DMS53 treated with DMSO at 0.1 percent for 48 hours (cell line): ENCODE results near the gene PCK2.
"Not testable (repeated sequence)": the region's sequence is repeated elsewhere in the genome, so short reads cannot be mapped to it uniquely, and the experiment has no call there.

ENCODE experiments used
- DNase-seq: peaks from one replicate; lab custom pipeline; 2025; ENCODE audit not compliant: unreplicated experiment; lab: John Stamatoyannopoulos, UW

Gene PCK2

DNA sequence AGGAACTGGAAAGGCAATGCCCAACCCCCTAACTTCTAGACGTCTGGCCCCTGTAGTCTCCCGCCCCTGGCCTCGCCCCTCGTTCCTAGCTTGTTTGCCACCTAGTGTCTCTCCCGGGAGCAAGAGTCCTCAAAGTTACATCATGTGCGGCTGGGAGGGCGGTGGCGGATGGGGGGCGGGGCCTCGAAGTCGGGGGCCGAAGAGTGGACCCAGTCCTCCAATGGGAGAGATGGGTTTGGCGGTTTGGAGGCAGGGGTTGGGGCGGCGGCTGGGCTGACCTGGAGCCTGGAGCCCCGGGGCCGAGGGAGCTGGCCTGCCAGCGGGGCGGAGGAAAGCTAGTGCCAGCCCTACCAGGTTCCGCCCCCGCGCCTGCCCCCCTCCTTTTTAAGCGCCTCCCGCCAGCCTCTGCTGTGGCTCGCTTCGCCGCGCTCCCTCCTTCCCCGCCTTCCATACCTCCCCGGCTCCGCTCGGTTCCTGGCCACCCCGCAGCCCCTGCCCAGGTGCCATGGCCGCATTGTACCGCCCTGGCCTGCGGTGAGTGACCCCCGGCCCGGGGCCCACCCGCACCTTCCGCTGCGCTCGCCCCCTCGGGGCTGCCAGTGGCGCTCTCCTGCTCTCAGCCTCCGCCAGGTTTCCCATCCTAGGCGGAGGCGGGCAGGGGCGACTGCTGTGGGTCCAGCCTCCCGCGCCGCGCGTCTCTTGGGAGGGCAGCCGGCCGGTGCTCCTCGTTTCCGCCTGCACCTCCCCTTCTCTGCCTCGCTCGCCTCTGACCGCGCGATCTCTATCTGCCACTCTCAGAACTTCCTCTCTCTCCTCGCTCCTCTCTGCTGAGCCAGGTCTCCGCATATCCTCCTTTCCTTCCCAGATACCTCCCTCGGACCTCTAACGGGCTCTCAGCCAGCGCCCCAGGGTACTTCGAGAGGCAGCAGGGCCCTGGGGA lies at the start of gene PCK2:
Gene PCK2, plus strand, starts transcription at position 411 of the 940 bp plus-strand sequence. Its CDS starts 95 bp downstream, at position 506.
- peak; percentile 67 for DNase-seq

- not testable (repeated sequence) for DNase-seq
Measured at GRCh38 chr14:24049002-24049401, 45.1 kb upstream of the PCK2 start.

- DNase-seq: not testable (repeated sequence)
Measured at GRCh38 chr14:24050753-24051152, 43.4 kb upstream of the PCK2 start.

GRCh38 chr14:24051176-24051788 lies 42.8 kb upstream of the PCK2 start:
- no peak for DNase-seq

- peak; percentile 45 for DNase-seq
Measured at GRCh38 chr14:24051789-24052655, 42.1 kb upstream of the PCK2 start, which contains the start of gene CARMIL3. Gene CARMIL3 (plus strand): TSS chr14:24052009. CDS start chr14:24052154, 145 bp downstream.

- DNase-seq: no peak
Measured at GRCh38 chr14:24052656-24053547, 41.2 kb upstream of the PCK2 start.

GRCh38 chr14:24053548-24054323 lies 40.4 kb upstream of the PCK2 start:
- no peak for DNase-seq

DNA sequence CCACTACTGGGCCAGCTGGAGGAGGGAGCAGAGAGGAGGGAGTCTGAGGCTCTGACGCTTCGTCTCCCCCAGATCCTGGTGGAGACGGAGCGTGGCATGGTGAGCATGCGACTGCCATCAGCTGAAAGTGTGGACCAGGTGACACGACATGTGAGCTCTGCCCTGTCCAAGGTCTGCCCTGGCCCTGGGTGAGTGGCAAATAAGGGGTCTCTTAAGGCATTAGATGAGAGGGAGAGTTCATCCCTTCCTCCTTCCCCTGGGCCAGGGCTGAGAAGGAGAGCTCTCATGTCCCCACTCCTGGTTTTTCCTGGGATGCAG lies 39.8 kb upstream of the PCK2 start:
- DNase-seq: no peak

DNA sequence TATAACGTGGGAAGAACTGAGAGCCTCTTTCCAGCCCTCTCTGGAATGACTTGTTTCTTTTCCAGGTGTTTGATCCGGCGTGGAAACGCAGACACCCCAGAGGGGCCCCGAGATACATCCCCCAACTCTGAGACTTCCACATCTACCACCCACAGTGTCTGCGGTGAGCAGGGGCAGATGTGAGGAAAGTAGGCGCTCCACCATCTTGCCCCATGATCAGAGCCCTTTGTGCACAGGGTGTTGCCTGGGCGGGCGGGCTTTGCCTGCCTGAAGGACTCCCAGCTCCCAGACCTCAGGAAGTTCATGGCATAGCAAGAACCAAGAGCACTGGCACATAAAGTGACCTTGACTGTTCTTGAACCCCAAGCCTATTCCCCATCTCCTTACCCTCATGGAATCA lies 39.5 kb upstream of the PCK2 start:
- DNase-seq: no peak

GRCh38 chr14:24055971-24056799 lies 37.9 kb upstream of the PCK2 start:
- no peak for DNase-seq

DNA sequence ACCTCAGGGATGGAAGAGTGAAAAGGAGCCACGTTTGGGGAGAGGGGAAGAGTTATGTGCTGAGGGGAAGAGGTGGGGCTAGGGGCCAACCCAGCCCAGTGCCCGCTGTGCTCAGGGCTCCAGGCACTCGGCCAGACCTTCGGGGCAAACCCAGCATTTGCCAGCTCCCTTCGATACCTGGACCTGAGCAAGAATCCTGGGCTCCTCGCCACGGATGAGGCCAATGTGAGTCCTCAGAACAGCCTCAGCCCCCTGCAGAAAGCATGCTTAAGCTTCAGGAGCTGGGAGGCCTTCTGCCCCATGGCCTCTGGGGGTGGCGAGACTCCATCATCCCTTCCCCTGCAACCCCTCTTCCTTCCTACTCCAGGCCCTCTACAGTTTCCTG lies 37.3 kb upstream of the PCK2 start:
- DNase-seq: no peak

DNA sequence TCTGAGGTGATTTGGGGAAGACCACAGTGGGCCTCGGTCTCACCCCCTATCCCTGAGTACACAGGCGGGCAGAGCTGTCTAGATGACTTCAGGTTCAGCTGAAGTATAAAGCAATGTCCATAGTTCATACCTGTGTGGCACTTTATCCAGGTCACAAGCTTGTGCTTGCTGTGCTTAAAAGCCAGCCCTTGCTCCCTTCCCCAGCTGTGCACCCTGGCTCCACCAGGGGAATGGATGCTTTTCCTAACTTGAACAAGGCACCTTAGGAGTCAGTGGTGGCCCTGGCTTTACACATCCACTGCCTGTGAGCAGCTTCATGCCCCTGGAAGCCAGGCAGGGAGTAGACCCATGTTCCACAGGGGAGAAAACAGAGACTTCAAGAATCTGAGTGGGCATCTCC lies 36.8 kb upstream of the PCK2 start:
- DNase-seq: no peak

DNA sequence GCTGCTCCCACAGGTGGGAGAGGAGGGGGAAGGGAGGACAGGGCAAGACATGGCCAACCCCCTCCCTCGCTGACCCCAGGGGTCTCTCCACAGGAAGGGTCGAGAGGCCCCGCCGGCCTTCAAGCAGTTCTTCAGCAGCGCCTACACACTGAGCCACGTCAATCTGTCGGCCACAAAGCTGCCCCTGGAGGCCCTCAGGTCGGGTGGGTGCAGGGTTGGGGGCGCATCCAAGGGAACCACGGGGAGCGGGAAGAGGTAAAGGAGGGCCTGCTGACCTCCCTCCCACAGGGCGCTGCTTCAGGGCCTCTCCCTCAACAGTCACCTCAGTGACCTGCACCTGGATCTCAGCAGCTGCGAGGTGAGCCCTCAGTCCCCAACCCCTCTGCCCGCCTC lies 36.2 kb upstream of the PCK2 start:
- DNase-seq: no peak

DNA sequence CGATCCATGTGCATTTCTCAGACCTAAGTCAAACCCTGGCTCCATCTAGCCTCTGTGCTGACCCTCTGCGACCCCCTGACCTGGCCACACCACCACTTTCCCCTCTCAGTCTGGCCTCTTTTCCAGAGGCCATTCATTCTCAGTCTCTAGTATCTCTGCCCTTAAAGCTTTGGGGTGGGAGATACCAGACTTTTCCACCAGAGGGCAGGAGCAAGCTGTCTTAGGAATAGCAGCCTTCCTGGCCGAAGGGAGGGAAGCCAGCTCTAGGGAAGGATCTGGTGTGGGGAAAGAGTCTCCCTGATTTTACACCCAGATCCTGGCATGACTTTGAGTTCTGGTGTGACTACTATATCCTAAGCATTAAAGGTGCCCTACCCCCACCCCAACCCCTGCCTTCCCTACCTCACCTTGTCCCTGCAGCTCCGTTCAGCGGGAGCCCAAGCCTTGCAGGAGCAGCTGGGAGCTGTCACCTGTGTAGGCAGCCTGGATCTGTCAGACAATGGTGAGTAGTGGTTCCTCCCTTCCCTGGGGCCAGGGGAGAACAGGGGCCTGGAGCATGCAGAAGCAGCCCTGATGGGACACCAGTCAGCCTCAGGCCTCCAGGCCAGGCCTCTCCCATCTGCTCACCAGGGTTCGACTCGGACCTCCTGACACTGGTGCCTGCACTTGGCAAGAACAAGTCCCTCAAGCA lies 35.7 kb upstream of the PCK2 start:
- peak; percentile 39 for DNase-seq

GRCh38 chr14:24058951-24059475 lies 35.1 kb upstream of the PCK2 start:
- DNase-seq: no peak

GRCh38 chr14:24059841-24060388 lies 34.2 kb upstream of the PCK2 start:
- no peak for DNase-seq

DNA sequence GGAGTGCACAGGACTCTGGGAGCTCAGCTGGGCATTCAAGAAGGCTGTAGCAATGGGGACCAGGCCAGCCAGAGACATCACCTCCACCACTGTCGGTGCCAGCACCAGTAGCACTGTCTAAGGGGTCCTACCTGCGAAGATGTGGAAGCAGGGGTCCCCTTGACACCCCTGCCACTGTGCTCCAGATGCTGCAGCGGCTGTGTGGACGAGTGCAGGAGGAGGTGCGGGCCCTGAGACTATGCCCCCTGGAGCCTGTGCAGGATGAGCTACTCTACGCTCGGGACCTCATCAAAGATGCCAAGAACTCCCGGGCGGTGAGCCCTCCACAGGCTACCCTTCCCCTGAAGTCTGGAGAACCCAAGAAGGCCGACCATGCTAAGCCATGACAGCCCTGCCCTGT lies 33.7 kb upstream of the PCK2 start:
- no peak for DNase-seq
